ENCODE data around the gene ACOX3.
"Not testable (repeated sequence)": the region's sequence is repeated elsewhere in the genome, so short reads cannot be mapped to it uniquely, and the experiment has no call there.

Gene ACOX3

GRCh38 chr4:8434251-8435073 lies 6.1 kb downstream of the ACOX3 start:
- DNase-seq (ENCODE audit: low read depth in 2 of 2): no peak

DNA sequence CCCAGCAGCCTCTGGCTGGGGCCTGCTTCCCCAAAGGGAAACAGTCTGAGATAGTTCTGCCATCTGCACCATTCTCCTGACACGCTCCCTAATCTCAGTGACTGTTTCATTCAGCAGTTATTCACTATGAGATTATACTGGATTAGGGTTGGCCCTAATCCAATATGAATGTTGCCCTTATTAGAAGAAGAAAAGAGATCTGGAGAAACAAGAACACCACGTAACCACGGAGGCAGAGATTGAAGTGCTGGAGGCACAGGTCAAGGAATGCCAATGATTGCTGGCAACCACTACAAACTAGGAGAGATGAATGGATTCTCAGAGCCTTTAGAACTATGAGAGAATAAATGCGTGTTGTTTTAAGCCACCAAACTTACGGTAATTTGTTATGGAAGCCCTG lies 7.4 kb downstream of the ACOX3 start:
- DNase-seq (ENCODE audit: low read depth in 2 of 2): no peak

- no peak for DNase-seq (ENCODE audit: low read depth in 2 of 2)
Observed at GRCh38 chr4:8431553-8431952, 9.0 kb downstream of the ACOX3 start.

GRCh38 chr4:8428288-8429097 lies 12.0 kb downstream of the ACOX3 start:
- DNase-seq (ENCODE audit: low read depth in 2 of 2): peak; percentile 84 to 90

DNA sequence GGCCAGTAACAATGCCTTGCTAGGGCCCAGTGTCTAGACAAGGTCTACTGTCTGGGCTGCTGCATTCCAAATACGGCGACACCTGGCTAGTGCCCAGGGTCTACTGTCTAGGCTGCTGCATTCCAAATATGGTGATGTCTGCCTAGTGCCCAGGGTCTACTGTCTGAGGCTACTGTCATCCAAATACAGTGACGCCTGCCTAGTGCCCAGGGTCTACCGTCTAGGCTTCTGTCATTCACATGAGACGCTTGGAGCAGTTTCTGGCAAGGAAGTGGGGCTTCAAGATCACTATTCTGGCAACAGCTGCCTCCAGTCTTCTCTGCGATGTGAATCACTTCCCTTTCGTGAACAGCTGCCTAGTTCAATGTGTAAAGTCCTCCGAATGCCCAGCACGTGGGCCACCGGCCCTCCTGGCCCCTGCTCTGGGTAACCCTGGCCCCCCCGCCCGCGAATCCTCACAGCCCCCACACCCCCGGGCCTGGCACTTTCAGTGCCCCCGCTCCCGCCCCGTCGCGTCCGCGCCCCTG lies 12.7 kb downstream of the ACOX3 start:
- DNase-seq (ENCODE audit: low read depth in 2 of 2): no peak

DNA sequence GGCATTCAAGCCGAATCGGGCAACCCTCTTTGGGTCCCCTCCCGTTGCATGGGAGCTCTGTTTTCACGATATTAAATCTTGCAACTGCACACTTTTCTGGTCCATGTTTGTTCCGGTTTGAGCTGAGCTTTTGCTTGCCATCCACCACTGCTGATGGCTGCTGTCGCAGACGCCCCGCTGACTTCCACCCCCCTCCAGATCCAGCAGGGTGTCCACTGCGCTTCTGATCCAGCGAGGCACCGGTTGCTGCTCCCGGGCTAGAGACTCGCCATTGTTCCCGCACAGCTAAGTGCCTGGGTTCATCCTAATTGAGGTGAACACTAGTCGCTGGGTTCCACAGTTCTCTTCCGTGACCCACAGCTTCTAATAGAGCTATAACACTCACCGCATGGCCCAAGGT lies 13.3 kb downstream of the ACOX3 start:
- DNase-seq (ENCODE audit: low read depth in 2 of 2): no peak

DNA sequence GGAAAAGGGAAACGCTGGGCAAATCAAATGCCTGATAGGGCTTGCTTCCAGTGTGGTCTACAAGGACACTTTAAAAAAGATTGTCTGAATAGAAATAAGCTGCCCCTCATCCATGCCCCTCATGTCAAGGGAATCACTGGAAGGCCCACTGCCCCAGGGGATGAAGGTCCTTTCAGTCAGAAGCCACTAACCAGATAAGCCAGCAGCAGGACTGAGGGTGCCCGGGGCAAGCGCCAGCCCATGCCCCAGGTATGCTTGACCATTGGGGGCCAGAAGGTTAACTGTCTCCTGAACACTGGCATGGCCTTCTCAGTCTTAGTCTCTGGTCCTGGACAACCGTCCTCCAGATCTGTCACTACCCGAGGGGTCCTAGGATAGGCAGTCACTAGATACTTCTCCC lies 17.7 kb downstream of the ACOX3 start:
- DNase-seq (ENCODE audit: low read depth in 2 of 2): no peak

GRCh38 chr4:8422327-8422726 lies 18.2 kb downstream of the ACOX3 start:
- DNase-seq (ENCODE audit: low read depth in 2 of 2): no peak

DNA sequence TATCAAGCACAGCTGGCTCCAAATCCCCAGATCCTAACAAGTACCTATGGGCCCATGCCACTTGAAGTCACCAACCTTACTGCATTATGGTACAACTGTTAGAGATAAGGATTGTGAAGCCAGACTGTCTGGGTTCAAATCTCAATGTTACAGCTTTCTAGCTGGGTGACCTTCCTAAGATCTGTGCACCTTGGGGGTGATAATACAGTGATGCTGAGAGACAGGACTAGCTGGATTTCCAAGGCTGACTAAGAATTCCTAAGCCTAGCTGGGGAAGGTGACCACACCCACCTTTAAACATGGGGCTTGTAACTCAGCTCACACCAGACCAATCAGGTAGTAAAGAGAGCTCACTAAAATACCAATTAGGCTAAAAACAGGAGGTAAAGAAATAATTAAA lies 20.4 kb downstream of the ACOX3 start:
- not testable (repeated sequence) for DNase-seq (ENCODE audit: low read depth in 2 of 2)

- DNase-seq (ENCODE audit: low read depth in 2 of 2): peak; percentile 39 to 48
Observed at GRCh38 chr4:8419222-8420041, 21.1 kb downstream of the ACOX3 start.

- DNase-seq (ENCODE audit: low read depth in 2 of 2): no peak
Observed at GRCh38 chr4:8417071-8417614, 23.4 kb downstream of the ACOX3 start.

DNA sequence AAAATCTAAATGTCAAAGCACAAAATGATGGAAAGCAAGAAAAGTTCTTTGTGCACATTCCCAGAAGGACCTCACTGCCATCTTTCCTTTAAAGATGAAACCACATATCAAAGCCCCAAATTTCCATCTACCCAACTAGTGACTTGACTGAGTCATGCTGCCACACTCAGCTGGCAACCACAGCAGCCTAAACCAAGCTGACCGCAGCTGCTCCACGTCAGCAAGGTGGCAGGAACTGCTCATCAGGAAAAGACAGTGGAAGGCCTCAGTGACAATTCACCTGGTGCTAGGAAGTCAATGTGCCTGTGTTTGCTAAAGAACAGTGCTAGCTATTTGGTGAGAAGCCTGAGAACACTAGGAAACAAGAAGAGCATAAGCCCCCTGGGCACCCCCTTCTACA lies 26.1 kb downstream of the ACOX3 start:
- DNase-seq (ENCODE audit: low read depth in 2 of 2): peak in 1 of 2 donors; percentile 51

GRCh38 chr4:8412288-8412687 lies 28.2 kb downstream of the ACOX3 start:
- no peak for DNase-seq (ENCODE audit: low read depth in 2 of 2)

DNA sequence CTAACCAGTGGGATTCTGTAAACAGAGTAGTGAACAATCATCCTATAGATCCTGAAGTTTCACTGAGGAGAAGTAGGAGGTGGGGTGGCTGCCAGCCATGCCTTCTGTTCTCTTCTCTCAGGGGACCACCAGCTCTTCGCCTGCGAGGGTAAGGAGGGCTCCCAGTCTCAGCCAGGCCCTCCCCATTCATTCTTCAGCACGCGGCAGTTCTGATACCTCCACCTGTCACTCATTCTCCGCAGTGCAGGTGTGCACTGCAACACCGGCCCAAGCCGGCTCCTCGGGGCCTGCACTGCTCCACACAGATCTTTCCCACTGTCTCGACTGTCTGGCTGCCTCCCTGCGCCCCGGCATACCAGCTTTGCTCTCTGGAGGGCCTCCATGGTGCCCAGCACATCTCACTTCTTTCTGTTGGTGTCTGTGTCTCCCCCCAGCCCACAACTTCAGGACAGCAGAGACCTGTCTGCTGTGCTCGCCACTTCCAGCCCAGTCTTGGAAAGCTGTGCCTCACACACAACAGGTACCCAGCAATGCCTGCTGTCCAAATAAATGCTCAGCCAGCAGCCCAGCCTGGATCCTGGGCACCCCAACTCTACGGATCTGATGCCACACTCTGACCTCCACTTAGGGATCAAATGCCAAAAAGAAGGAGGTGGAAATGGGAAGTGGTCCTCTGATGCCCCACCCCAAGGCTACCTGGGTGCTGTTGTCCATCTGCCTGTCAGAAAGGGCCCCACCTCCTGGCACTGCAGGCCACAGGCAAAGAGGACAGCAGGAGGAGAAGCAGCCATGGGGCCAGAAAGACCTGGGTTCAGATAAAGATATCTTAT lies 29.0 kb downstream of the ACOX3 start:
- DNase-seq (ENCODE audit: low read depth in 2 of 2): no peak

GRCh38 chr4:8410641-8411271 lies 29.8 kb downstream of the ACOX3 start:
- no peak for DNase-seq (ENCODE audit: low read depth in 2 of 2)

DNA sequence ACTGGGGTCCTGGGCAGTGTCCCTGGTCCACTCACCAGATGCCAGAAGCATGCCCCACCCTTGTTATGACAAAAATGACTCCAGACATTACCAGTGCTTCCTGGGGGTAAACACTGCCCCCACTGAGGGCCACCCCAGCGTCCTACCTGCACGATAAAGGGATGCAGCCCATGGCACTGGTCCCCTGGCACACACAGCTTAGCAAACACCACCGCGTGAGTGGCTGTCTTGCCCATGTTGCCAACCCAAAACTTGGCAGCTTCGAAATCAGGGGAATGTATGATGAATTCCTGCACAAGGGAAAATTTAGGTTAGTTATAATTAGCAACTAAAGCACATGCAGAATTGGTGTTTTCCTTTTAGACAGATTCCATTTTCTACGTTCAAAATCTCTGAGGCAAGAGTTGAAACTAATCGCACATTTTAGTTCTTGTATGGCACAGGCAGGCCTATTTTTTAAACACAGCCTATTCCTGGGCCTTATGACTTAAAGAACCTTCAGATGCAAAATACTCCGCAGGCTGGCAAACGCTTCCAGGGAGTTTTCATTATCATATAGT lies 30.4 kb downstream of the ACOX3 start:
- no peak for DNase-seq (ENCODE audit: low read depth in 2 of 2)

DNA sequence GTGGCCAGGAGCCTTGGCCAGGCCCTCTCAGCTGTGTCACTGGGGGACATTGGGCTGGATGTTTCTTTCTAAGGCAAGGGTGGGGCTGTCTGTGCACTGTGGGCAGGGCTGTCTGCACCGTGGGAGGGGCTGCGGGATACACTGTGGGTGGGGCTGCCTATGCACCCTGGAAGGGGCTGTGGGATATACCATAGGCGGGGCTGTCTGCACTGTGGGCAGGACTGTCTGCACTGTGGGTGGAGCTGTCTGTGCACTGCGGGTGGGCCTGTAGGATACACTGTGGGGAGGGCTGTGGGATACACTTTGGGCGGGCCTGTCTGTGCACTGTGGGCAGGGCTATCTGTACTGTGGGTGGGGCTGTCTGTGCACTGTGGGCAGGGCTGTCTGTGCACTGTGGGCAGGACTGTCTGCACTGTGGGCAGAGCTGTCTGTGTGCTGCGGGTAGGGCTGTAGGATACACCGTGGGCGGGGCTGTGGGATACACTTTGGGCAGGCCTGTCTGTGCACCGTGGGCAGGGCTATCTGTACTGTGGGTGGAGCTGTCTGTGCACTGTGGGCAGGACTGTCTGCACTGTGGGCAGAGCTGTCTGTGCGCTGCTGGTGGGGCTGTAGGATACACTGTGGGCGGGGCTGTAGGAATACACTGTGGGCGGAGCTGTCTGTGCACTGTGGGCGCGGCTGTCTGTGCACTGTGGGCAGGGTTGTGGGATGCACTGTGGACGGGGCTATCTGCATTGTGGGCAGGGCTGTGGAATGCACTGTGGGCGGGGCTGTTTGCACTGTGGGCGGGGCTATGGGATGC lies 31.1 kb downstream of the ACOX3 start:
- peak; percentile 23 to 41 for DNase-seq (ENCODE audit: low read depth in 2 of 2)

GRCh38 chr4:8407756-8408155 lies 32.8 kb downstream of the ACOX3 start:
- no peak for DNase-seq (ENCODE audit: low read depth in 2 of 2)

- DNase-seq (ENCODE audit: low read depth in 2 of 2): no peak
Observed at GRCh38 chr4:8407316-8407715, 33.2 kb downstream of the ACOX3 start.

Measured in stimulated activated CD8-positive, alpha-beta memory T cell treated with anti-CD3 and anti-CD28 coated beads, Interleukin-2, amount 100 ng/mL, for 48 hours (primary cell).